ENCODE results near the gene GABPA.

Gene GABPA

GRCh38 chr21:25735646-25736597 is 1.1 kb downstream of the GABPA start:
- Histone ChIP-seq H3K9me3 (ENCODE audit: severe bottlenecking) (no peaks in the 10 kb centered on the region), H3K27me3 (ENCODE audit: insufficient read depth, poor library complexity, severe bottlenecking) (no peaks in the 10 kb centered on the region), H3K4me3 (ENCODE audit: severe bottlenecking) (peak overlapping the region; percentile 96), H3K27ac (ENCODE audit: poor library complexity, severe bottlenecking) (peak overlapping the region; percentile 90), H3K4me1 (ENCODE audit: insufficient read depth, poor library complexity, severe bottlenecking) (no peaks in the 10 kb centered on the region), H3K36me3 (ENCODE audit: low read depth) (peaks cover 8% of the 10 kb centered on the region; the same call in 1 of the 2 replicates)
- TF ChIP-seq, protein P1, sequence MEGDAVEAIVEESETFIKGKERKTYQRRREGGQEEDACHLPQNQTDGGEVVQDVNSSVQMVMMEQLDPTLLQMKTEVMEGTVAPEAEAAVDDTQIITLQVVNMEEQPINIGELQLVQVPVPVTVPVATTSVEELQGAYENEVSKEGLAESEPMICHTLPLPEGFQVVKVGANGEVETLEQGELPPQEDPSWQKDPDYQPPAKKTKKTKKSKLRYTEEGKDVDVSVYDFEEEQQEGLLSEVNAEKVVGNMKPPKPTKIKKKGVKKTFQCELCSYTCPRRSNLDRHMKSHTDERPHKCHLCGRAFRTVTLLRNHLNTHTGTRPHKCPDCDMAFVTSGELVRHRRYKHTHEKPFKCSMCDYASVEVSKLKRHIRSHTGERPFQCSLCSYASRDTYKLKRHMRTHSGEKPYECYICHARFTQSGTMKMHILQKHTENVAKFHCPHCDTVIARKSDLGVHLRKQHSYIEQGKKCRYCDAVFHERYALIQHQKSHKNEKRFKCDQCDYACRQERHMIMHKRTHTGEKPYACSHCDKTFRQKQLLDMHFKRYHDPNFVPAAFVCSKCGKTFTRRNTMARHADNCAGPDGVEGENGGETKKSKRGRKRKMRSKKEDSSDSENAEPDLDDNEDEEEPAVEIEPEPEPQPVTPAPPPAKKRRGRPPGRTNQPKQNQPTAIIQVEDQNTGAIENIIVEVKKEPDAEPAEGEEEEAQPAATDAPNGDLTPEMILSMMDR (IDR thresholded peaks at IDR 0.05; ENCODE audit: poor library complexity, severe bottlenecking), result no peak
- ATAC-seq (ENCODE audit: low read depth), result peak; percentile 58
- peak; percentile 86 for DNase-seq (ENCODE audit: low spot score)

DNA sequence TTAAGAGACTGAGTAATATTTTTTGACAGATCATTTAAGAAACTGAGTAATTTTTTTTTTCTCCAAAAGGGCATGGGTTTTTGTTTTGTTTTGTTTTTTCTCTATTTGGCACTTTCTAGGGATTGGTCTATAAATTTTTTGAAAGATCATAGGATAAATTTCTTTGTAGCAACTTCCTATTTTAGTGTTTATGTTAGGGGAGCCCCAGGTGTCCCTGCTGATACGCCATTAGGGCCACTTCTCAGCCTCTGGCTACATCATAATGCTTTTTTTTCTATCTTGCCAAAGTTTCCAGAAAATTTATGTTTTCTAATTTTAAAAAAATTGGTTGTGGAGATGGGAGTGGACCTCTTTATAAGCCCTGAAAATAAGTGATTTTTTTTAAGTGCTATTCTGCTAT is 2.6 kb downstream of the GABPA start:
- Histone ChIP-seq H3K9me3 (ENCODE audit: severe bottlenecking) (no peaks in the 10 kb centered on the region), H3K27me3 (ENCODE audit: insufficient read depth, poor library complexity, severe bottlenecking) (no peaks in the 10 kb centered on the region), H3K27ac (ENCODE audit: poor library complexity, severe bottlenecking) (no peak overlapping the region), H3K36me3 (ENCODE audit: low read depth) (no peaks in the 10 kb centered on the region), H3K4me3 (ENCODE audit: severe bottlenecking) (peak overlapping the region; percentile 96), H3K4me1 (ENCODE audit: insufficient read depth, poor library complexity, severe bottlenecking) (no peaks in the 10 kb centered on the region)
- no peak for ATAC-seq (ENCODE audit: low read depth)
- DNase-seq (ENCODE audit: low spot score), result no peak
- TF ChIP-seq, protein P1 (IDR thresholded peaks at IDR 0.05; ENCODE audit: poor library complexity, severe bottlenecking), result no peak

DNA sequence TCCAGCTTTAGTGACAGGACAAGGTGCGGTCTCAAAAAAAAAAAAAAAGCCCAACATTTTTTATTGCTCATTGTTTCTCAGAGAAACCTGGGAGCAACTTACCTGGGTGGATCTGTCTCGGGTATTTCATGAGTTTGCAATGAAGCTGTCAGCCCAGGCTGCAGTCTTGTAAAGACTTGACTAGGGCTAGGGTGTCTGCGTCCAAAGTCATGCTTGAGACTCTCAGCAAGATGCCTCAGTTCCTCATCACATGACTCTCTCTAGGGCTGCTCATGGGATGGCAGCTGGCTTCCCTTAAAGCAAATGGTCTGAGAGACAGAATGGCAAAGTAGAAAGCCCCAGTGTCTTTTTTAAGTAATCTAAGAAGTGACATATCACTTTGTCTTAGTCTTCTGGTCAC is 8.1 kb downstream of the GABPA start:
- no peaks in the 10 kb centered on the region for H3K4me1 ChIP-seq (ENCODE audit: insufficient read depth, poor library complexity, severe bottlenecking)
- H3K27me3 ChIP-seq (ENCODE audit: insufficient read depth, poor library complexity, severe bottlenecking), result no peaks in the 10 kb centered on the region
- no peak overlapping the region for H3K27ac ChIP-seq (ENCODE audit: poor library complexity, severe bottlenecking)
- H3K4me3 ChIP-seq (ENCODE audit: severe bottlenecking), result no peak overlapping the region
- TF ChIP-seq, protein P1 (IDR thresholded peaks at IDR 0.05; ENCODE audit: poor library complexity, severe bottlenecking), result no peak
- H3K36me3 ChIP-seq (ENCODE audit: low read depth), result peaks cover 20% of the 10 kb centered on the region
- ATAC-seq (ENCODE audit: low read depth) (no peak), DNase-seq (ENCODE audit: low spot score) (no peak)
- no peaks in the 10 kb centered on the region for H3K9me3 ChIP-seq (ENCODE audit: severe bottlenecking)

GRCh38 chr21:25744854-25745253 is 10.1 kb downstream of the GABPA start:
- TF ChIP-seq, protein P1 (IDR thresholded peaks at IDR 0.05; ENCODE audit: poor library complexity, severe bottlenecking), result no peak
- Histone ChIP-seq H3K36me3 (ENCODE audit: low read depth) (peaks cover 29% of the 10 kb centered on the region), H3K4me3 (ENCODE audit: severe bottlenecking) (no peak overlapping the region), H3K4me1 (ENCODE audit: insufficient read depth, poor library complexity, severe bottlenecking) (no peaks in the 10 kb centered on the region), H3K27ac (ENCODE audit: poor library complexity, severe bottlenecking) (no peak overlapping the region), H3K9me3 (ENCODE audit: severe bottlenecking) (no peaks in the 10 kb centered on the region), H3K27me3 (ENCODE audit: insufficient read depth, poor library complexity, severe bottlenecking) (no peaks in the 10 kb centered on the region)
- ATAC-seq (ENCODE audit: low read depth) (no peak), DNase-seq (ENCODE audit: low spot score) (no peak)

DNA sequence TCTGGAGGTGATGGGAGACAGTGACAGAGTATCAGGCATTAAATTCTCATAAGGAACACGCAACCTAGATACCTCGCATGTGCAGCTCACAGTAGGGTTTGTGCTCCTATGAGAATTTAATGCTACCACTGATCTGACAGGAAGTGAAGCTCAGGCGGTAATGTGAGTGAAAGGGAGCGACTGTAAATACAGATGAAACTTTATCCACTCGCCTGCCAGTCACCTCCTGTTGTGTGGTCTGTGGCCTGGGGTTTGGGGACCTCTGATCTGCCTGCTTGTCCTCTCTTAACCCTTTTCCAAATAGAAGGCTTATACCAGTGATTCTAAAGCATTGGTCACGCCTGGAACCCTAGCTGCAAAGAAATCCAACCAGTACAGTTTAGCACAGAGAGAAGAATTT is 15.3 kb downstream of the GABPA start:
- ATAC-seq (ENCODE audit: low read depth) (no peak), DNase-seq (ENCODE audit: low spot score) (no peak)
- Histone ChIP-seq H3K36me3 (ENCODE audit: low read depth) (peaks cover 45% of the 10 kb centered on the region), H3K27me3 (ENCODE audit: insufficient read depth, poor library complexity, severe bottlenecking) (no peaks in the 10 kb centered on the region), H3K27ac (ENCODE audit: poor library complexity, severe bottlenecking) (no peak overlapping the region), H3K4me1 (ENCODE audit: insufficient read depth, poor library complexity, severe bottlenecking) (no peaks in the 10 kb centered on the region), H3K4me3 (ENCODE audit: severe bottlenecking) (no peak overlapping the region), H3K9me3 (ENCODE audit: severe bottlenecking) (no peaks in the 10 kb centered on the region)
- TF ChIP-seq, protein P1 (IDR thresholded peaks at IDR 0.05; ENCODE audit: poor library complexity, severe bottlenecking), result no peak

Measured in RWPE2 (cell line).